Karpas-422 (cell line): ENCODE data around the gene C1orf174. TPM values are rescaled to one million over a fixed set of nuclear protein-coding genes. Genes with fewer than 3 reads are reported as not detected.

Experiments
- DNase-seq: peaks from one replicate; pipeline ENCODE4 v3.0.0-alpha.2; 2015
- H2AFZ ChIP-seq: fragments of 200-600 bp; sonication (generic); 2 replicates; pipeline ENCODE4 v1.6.1; 2014; ENCODE audit warnings: antibody characterized with exemption, low read length, mixed read lengths
- H3K27ac ChIP-seq: fragments of 200-600 bp; sonication (generic); 2 replicates; pipeline ENCODE4 v1.5.1; 2014; ENCODE audit warnings: mild to moderate bottlenecking, low read length, moderate library complexity
- H3K27me3 ChIP-seq: fragments of 200-600 bp; sonication (generic); 2 replicates; pipeline ENCODE4 v1.6.1; 2014; ENCODE audit warnings: low read length, mixed read lengths
- H3K36me3 ChIP-seq: fragments of 200-600 bp; sonication (generic); 2 replicates; pipeline ENCODE4 v1.6.1; 2014; ENCODE audit warnings: low read length, mixed read lengths; ENCODE audit not compliant: insufficient read depth
- H3K4me1 ChIP-seq: fragments of 200-600 bp; sonication (generic); 2 replicates; pipeline ENCODE4 v1.6.1; 2014; ENCODE audit warnings: mild to moderate bottlenecking, low read length, mixed read lengths
- H3K4me2 ChIP-seq: fragments of 200-600 bp; sonication (generic); 2 replicates; pipeline ENCODE4 v1.6.1; 2014; ENCODE audit warnings: low read length, low read depth, mild to moderate bottlenecking; ENCODE audit not compliant: poor library complexity, severe bottlenecking
- H3K4me3 ChIP-seq: fragments of 200-600 bp; sonication (generic); 2 replicates; pipeline ENCODE4 v1.5.1; 2014; ENCODE audit warnings: mild to moderate bottlenecking, antibody characterized with exemption, low read length, mixed read lengths
- H3K79me2 ChIP-seq: fragments of 200-600 bp; sonication (generic); 2 replicates; pipeline ENCODE4 v1.6.1; 2014; ENCODE audit warnings: mild to moderate bottlenecking, low read length, mixed read lengths
- H3K9ac ChIP-seq: fragments of 200-600 bp; sonication (generic); 2 replicates; pipeline ENCODE4 v1.6.0; 2014; ENCODE audit warnings: low read length
- H3K9me2 ChIP-seq: fragments of 200-600 bp; sonication (generic), shearing (Covaris generic); replicated peaks from 2 replicates; pipeline ENCODE4 v1.6.0; 2014; ENCODE audit warnings: mild to moderate bottlenecking, low read length, moderate library complexity; ENCODE audit not compliant: insufficient read depth
- H3K9me3 ChIP-seq: fragments of 300-700, 200-600 bp; sonication (generic); 2 replicates; pipeline ENCODE4 v1.6.1; 2014; ENCODE audit warnings: low read length, mixed read lengths
- H4K20me1 ChIP-seq: fragments of 200-600 bp; sonication (generic); 2 replicates; pipeline ENCODE4 v1.6.1; 2014; ENCODE audit warnings: mild to moderate bottlenecking, antibody characterized with exemption, low read length, low read depth; ENCODE audit not compliant: insufficient read depth
- total RNA-seq: library from RNA; depleted of rRNA; stranded (reverse); fragments of >200 nt; shearing (Covaris generic); gene quantifications from 2 replicates; pipeline ENCODE4 v1.2.3, GENCODE V29; 2014; ENCODE audit warnings: low replicate concordance

C1orf174 gene
- total RNA-seq, 1 experiment from 2014 or later, result 17.4 TPM

DNA sequence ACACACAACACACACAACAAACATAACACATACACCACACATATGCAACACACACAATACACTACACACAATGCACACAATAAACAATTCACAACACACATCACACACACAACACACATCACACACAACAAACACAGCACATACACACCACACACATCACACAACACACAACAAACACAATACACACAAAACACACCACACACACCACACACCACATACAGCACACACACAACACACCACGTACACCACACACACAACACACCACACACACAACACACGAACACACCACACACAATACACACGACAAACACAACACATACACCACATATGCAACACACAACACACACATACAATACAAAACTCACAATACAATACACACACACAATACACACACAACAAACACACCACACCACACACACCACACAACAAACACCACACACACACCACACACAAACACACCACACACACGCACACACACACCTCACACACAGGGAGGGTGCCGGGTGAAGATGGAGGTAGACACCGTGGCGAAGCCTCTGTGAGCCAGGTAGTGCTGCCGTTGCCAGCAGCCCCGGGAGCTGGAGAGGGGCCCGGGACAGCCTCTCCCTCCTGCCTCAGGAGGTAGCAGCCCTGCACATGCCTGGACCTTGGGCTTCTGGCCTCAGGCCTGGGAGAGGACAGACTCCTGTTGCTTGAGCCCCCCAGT, 30.4 kb upstream of the C1orf174 start:
- Histone ChIP-seq H3K27ac (no peak overlapping the region), H3K9me2 (no peaks in the 10 kb centered on the region), H3K79me2 (no peaks in the 10 kb centered on the region), H2AFZ (no peak overlapping the region), H3K4me3 (no peak overlapping the region), H3K4me2 (no peak overlapping the region), H3K36me3 (no peaks in the 10 kb centered on the region), H3K27me3 (no peaks in the 10 kb centered on the region), H3K9me3 (no peaks in the 10 kb centered on the region), H3K4me1 (no peaks in the 10 kb centered on the region), H3K9ac (no peak overlapping the region), H4K20me1 (no peaks in the 10 kb centered on the region)
- DNase-seq, result no peak

GRCh38 chr1:3929126-3929525, 29.1 kb upstream of the C1orf174 start:
- Histone ChIP-seq H3K79me2 (no peaks in the 10 kb centered on the region), H3K4me3 (no peak overlapping the region), H3K9me3 (no peaks in the 10 kb centered on the region), H3K4me1 (no peaks in the 10 kb centered on the region), H3K27ac (no peak overlapping the region), H3K9ac (no peak overlapping the region), H4K20me1 (no peaks in the 10 kb centered on the region), H2AFZ (no peak overlapping the region), H3K9me2 (no peaks in the 10 kb centered on the region), H3K4me2 (no peak overlapping the region), H3K36me3 (no peaks in the 10 kb centered on the region), H3K27me3 (no peaks in the 10 kb centered on the region)
- no peak for DNase-seq

GRCh38 chr1:3928586-3928985, 28.5 kb upstream of the C1orf174 start:
- H3K4me2 ChIP-seq, result no peak overlapping the region

DNA sequence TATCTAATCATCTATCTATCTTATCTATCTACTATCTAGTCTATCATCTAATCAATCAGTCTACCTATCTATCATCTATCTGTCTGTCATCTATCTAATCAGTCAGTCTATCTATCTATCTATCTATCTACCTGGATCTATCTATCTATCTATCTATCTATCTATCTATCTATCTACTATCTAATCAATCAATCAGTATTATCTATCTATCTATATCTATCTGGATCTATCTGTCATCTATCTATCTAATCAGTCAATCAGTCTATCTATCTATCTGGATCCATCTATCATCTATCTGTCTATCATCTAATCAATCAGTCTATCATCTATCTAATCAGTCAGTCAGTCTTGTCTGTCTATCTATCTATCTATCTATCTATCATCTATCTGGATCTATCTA, 26.9 kb upstream of the C1orf174 start:
- H3K9ac ChIP-seq, result no peak overlapping the region
- H3K27me3 ChIP-seq, result no peaks in the 10 kb centered on the region
- H3K9me3 ChIP-seq, result no peaks in the 10 kb centered on the region
- no peak overlapping the region for H3K27ac ChIP-seq
- no peak overlapping the region for H3K4me3 ChIP-seq
- H3K9me2 ChIP-seq, result no peaks in the 10 kb centered on the region
- no peaks in the 10 kb centered on the region for H3K79me2 ChIP-seq
- H3K4me2 ChIP-seq, result no peak overlapping the region
- no peaks in the 10 kb centered on the region for H3K36me3 ChIP-seq
- no peak overlapping the region for H2AFZ ChIP-seq
- DNase-seq, result no peak
- H4K20me1 ChIP-seq, result no peaks in the 10 kb centered on the region
- H3K4me1 ChIP-seq, result peaks cover 9% of the 10 kb centered on the region

More at GRCh38 chr1:3928586-3928985, 28.5 kb upstream of the C1orf174 start:
- Histone ChIP-seq H3K4me3 (no peak overlapping the region), H2AFZ (no peak overlapping the region), H3K36me3 (no peaks in the 10 kb centered on the region), H3K9ac (no peak overlapping the region), H4K20me1 (no peaks in the 10 kb centered on the region), H3K9me2 (no peaks in the 10 kb centered on the region), H3K79me2 (no peaks in the 10 kb centered on the region), H3K27ac (no peak overlapping the region), H3K27me3 (no peaks in the 10 kb centered on the region), H3K4me1 (no peaks in the 10 kb centered on the region), H3K9me3 (no peaks in the 10 kb centered on the region)
- DNase-seq, result no peak

DNA sequence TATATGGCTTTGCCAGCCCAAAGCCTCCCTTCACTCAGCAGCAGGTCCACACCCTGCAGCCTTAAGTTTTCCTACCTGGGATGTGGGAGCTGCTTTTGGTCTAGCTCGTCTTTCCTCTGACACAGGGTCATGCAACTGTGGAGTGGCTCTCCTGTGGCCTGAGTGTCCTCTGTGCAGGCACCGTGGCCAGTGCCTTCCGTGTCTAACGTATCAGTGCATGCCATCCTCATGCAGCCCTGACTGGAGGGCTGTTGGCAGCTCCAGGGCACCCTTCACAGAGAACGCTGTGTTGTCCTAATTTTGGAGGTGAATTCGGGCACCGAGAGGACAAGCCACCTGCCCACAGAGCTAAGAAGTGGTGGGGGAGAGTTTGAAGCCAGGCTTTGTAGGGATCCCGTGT, 25.7 kb upstream of the C1orf174 start:
- Histone ChIP-seq H3K27ac (no peak overlapping the region), H3K4me3 (no peak overlapping the region), H3K36me3 (no peaks in the 10 kb centered on the region), H4K20me1 (no peaks in the 10 kb centered on the region), H3K79me2 (no peaks in the 10 kb centered on the region), H3K4me1 (peaks cover 12% of the 10 kb centered on the region), H3K4me2 (no peak overlapping the region), H3K9ac (no peak overlapping the region), H3K27me3 (no peaks in the 10 kb centered on the region), H2AFZ (no peak overlapping the region), H3K9me2 (no peaks in the 10 kb centered on the region), H3K9me3 (no peaks in the 10 kb centered on the region)
- no peak for DNase-seq

- Histone ChIP-seq H3K9me2 (no peaks in the 10 kb centered on the region), H3K4me3 (no peak overlapping the region), H3K79me2 (no peaks in the 10 kb centered on the region), H3K36me3 (no peaks in the 10 kb centered on the region), H4K20me1 (no peaks in the 10 kb centered on the region), H2AFZ (no peak overlapping the region), H3K9me3 (no peaks in the 10 kb centered on the region), H3K27me3 (no peaks in the 10 kb centered on the region), H3K9ac (no peak overlapping the region), H3K27ac (no peak overlapping the region), H3K4me2 (no peak overlapping the region), H3K4me1 (peaks cover 12% of the 10 kb centered on the region)
- DNase-seq, result no peak
Measured at GRCh38 chr1:3925256-3925655, 25.2 kb upstream of the C1orf174 start.

DNA sequence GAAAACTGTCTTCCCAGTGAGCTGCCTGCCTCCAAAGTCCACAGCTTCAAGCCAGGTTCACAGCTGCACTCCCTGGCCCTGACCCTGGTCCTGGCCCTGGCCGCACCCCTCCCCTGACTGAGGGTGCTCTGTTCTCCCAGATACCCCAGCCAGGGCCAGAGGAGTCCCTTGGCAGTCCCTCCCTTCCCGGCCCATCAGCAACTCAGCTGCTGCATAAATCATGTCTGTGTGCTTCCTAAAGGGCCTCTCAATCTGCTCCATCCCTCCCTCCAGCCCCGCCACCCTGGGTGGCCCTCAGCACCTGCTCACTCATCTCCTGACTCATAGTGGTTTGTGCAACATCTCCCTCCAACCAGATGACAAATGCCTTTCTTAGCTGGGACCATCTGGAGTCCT, 24.8 kb upstream of the C1orf174 start:
- Histone ChIP-seq H4K20me1 (no peaks in the 10 kb centered on the region), H2AFZ (no peak overlapping the region)

GRCh38 chr1:3924186-3924824, 24.2 kb upstream of the C1orf174 start:
- no peaks in the 10 kb centered on the region for H3K9me3 ChIP-seq
- no peak overlapping the region for H2AFZ ChIP-seq
- H3K36me3 ChIP-seq, result no peaks in the 10 kb centered on the region
- DNase-seq, result no peak
- H3K4me1 ChIP-seq, result peaks cover 12% of the 10 kb centered on the region
- no peaks in the 10 kb centered on the region for H3K27me3 ChIP-seq
- no peak overlapping the region for H3K27ac ChIP-seq
- H3K4me3 ChIP-seq, result no peak overlapping the region
- H3K9ac ChIP-seq, result no peak overlapping the region
- H3K9me2 ChIP-seq, result no peaks in the 10 kb centered on the region
- H4K20me1 ChIP-seq, result no peaks in the 10 kb centered on the region
- no peaks in the 10 kb centered on the region for H3K79me2 ChIP-seq
- no peak overlapping the region for H3K4me2 ChIP-seq

More for the DNA sequence above, 24.8 kb upstream of the C1orf174 start:
- Histone ChIP-seq H3K9me3 (no peaks in the 10 kb centered on the region), H3K4me2 (no peak overlapping the region), H3K9ac (no peak overlapping the region), H3K4me3 (no peak overlapping the region), H3K9me2 (no peaks in the 10 kb centered on the region), H3K27me3 (no peaks in the 10 kb centered on the region), H3K27ac (no peak overlapping the region), H3K4me1 (peaks cover 12% of the 10 kb centered on the region), H3K36me3 (no peaks in the 10 kb centered on the region), H3K79me2 (no peaks in the 10 kb centered on the region)
- DNase-seq, result no peak
